NCI-H510A treated with DMSO at 0.1 percent for 48 hours (cell line): Measurements from ENCODE around the gene MGAT5.
"Not testable (repeated sequence)": the region's sequence is repeated elsewhere in the genome, so short reads cannot be mapped to it uniquely, and the experiment has no call there.

Experiments used
- DNase-seq: peaks from one replicate; lab custom pipeline; 2025; lab: John Stamatoyannopoulos, UW

MGAT5 gene

GRCh38 chr2:134468776-134469175 lies 214.9 kb downstream of the MGAT5 start:
- no peak for DNase-seq

GRCh38 chr2:134469516-134470115 lies 215.7 kb downstream of the MGAT5 start:
- DNase-seq, result no peak

GRCh38 chr2:134470561-134471168 lies 216.8 kb downstream of the MGAT5 start:
- DNase-seq, result no peak

GRCh38 chr2:134476982-134477381 lies 223.1 kb downstream of the MGAT5 start:
- not testable (repeated sequence) for DNase-seq

GRCh38 chr2:134479696-134480330 lies 225.9 kb downstream of the MGAT5 start:
- no peak for DNase-seq

GRCh38 chr2:134482131-134482723 lies 228.4 kb downstream of the MGAT5 start:
- no peak for DNase-seq

- no peak for DNase-seq
Observed at GRCh38 chr2:134482766-134483340, 229.0 kb downstream of the MGAT5 start.

GRCh38 chr2:134489732-134490384 lies 236.0 kb downstream of the MGAT5 start:
- DNase-seq, result peak; percentile 15

- no peak for DNase-seq
Observed at GRCh38 chr2:134490559-134490958, 236.7 kb downstream of the MGAT5 start.

- peak; percentile 25 for DNase-seq
Observed at GRCh38 chr2:134491022-134491421, 237.2 kb downstream of the MGAT5 start.

- peak; percentile 98 for DNase-seq
Observed at GRCh38 chr2:134491771-134492441, 238.0 kb downstream of the MGAT5 start.

GRCh38 chr2:134493797-134494196 lies 239.9 kb downstream of the MGAT5 start:
- DNase-seq, result no peak

- no peak for DNase-seq
Observed at GRCh38 chr2:134498654-134499053, 244.8 kb downstream of the MGAT5 start.

GRCh38 chr2:134499307-134499926 lies 245.5 kb downstream of the MGAT5 start:
- DNase-seq, result no peak

GRCh38 chr2:134500211-134500935 lies 246.5 kb downstream of the MGAT5 start:
- no peak for DNase-seq

- DNase-seq, result no peak
Observed at GRCh38 chr2:134501476-134502091, 247.7 kb downstream of the MGAT5 start.

GRCh38 chr2:134502104-134502503 lies 248.2 kb downstream of the MGAT5 start:
- no peak for DNase-seq
